NCI-H345 (cell line): ENCODE data around the gene ARHGEF16.

ENCODE experiments used
- DNase-seq: peaks from one replicate; lab custom pipeline; 2025; lab: John Stamatoyannopoulos, UW

Gene ARHGEF16

GRCh38 chr1:3502641-3503524, 48.4 kb downstream of the ARHGEF16 start:
- no peak for DNase-seq

GRCh38 chr1:3503525-3503886, 49.0 kb downstream of the ARHGEF16 start:
- no peak for DNase-seq

GRCh38 chr1:3504151-3504821, 49.8 kb downstream of the ARHGEF16 start:
- DNase-seq: no peak

GRCh38 chr1:3504822-3505153, 50.3 kb downstream of the ARHGEF16 start:
- DNase-seq: no peak

GRCh38 chr1:3505161-3505560, 50.7 kb downstream of the ARHGEF16 start:
- DNase-seq: peak; percentile 20

- DNase-seq: no peak
These were observed 51.6 kb downstream of the ARHGEF16 start for GRCh38 chr1:3506041-3506440.

- DNase-seq: no peak
These were observed 52.5 kb downstream of the ARHGEF16 start for GRCh38 chr1:3506943-3507342.

GRCh38 chr1:3507636-3508275, 53.3 kb downstream of the ARHGEF16 start:
- no peak for DNase-seq

- no peak for DNase-seq
These were observed 54.4 kb downstream of the ARHGEF16 start for GRCh38 chr1:3508757-3509415.

- DNase-seq: no peak
These were observed 55.3 kb downstream of the ARHGEF16 start for GRCh38 chr1:3509721-3510120.

- DNase-seq: peak; percentile 66
These were observed 55.9 kb downstream of the ARHGEF16 start for GRCh38 chr1:3510136-3510955.

- no peak for DNase-seq
These were observed 56.4 kb downstream of the ARHGEF16 start for GRCh38 chr1:3510956-3511250.

GRCh38 chr1:3511306-3511705, 56.8 kb downstream of the ARHGEF16 start:
- no peak for DNase-seq

- no peak for DNase-seq
These were observed 57.4 kb downstream of the ARHGEF16 start for GRCh38 chr1:3511856-3512255.

GRCh38 chr1:3514404-3514803, 59.9 kb downstream of the ARHGEF16 start:
- DNase-seq: peak; percentile 84

GRCh38 chr1:3515272-3515671, 60.8 kb downstream of the ARHGEF16 start:
- no peak for DNase-seq

- DNase-seq: peak; percentile 79
These were observed 61.5 kb downstream of the ARHGEF16 start for GRCh38 chr1:3515774-3516480.

GRCh38 chr1:3516481-3516869, 62.0 kb downstream of the ARHGEF16 start:
- no peak for DNase-seq

GRCh38 chr1:3516911-3517675, 62.6 kb downstream of the ARHGEF16 start:
- DNase-seq: no peak

- no peak for DNase-seq
These were observed 63.8 kb downstream of the ARHGEF16 start for GRCh38 chr1:3518256-3518655.
